Measurements from ENCODE around the gene KSR2.

Gene KSR2

GRCh38 chr12:117603316-117604113, 365.3 kb downstream of the KSR2 start:
- DNase-seq, result no peak

DNA sequence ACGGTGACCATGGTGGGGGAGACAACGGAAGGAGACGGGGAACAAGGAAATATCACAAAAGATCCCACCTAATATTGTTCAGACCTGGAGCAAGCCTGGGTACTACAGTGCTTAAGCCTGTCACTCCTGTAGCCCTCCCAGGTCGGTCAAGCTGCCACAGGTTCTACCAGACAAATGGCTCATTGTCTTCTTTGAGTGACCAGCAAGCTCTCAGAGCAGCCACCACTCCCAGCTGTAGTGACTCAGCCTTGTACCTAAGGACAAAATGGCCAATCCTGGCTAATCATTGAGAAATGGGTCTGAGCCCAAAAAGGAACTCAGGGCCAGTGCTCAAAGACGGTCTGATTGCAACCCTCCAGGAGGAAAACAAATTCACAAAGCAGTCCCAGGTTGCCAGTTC, 368.9 kb downstream of the KSR2 start:
- DNase-seq, result no peak

DNA sequence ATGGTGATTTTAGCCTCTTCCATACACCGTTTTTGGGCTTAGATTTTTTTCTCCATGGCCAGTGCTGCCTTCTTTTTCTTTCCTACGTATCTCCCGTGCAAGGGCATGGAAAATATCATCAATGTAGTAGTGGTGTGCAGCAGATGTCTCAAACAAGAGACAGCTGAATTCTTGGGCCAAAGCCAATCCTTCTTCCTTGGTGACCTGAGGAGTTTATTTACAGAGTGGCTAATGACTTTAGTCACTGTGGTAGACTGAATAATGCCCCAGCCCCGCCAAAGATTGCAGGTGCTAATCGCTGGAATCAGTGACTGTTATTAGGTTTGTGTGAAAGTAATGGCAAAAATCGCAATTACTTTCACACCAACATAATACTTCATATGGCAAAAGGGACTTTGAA, 371.8 kb downstream of the KSR2 start:
- DNase-seq, result peak; percentile 79

DNA sequence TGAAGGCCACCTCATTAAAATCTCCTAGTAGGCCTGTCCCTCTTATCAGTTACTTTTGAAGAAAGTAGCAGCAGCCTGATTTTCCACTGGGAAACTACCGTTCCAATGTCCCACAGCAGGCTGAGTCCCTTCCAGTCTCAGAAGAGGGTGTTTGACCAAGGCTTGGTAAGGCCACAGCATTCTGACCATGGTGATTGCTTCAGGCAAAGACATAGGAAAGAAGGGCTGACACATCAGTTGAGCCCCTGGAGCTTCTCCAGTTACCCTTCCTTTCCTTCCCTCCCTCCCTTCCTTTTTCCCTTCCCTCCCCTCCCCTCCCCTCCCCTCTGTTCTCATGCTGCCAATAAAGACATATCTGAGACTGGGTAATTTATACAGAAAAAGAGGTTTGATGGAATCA, 373.0 kb downstream of the KSR2 start:
- DNase-seq, result no peak

DNA sequence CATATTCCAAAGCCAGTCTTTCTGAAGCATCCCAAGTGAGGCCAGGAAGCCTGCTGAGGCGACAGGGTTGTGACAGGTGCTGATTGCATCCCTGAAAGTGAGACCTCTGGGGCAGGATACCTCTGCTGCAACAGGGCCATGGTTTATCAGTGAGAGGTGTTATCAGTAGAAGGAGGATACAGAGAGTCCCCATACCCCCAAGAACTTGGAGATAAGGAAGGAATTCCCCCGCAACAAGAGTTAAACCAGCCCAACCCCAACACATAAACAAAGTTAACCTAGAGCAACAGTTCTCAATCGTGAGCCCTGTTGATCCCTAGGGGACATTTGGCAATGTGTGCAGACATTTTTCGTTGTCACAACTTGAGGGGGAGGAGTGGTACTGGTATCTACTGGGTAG, 374.3 kb downstream of the KSR2 start:
- DNase-seq, result no peak

DNA sequence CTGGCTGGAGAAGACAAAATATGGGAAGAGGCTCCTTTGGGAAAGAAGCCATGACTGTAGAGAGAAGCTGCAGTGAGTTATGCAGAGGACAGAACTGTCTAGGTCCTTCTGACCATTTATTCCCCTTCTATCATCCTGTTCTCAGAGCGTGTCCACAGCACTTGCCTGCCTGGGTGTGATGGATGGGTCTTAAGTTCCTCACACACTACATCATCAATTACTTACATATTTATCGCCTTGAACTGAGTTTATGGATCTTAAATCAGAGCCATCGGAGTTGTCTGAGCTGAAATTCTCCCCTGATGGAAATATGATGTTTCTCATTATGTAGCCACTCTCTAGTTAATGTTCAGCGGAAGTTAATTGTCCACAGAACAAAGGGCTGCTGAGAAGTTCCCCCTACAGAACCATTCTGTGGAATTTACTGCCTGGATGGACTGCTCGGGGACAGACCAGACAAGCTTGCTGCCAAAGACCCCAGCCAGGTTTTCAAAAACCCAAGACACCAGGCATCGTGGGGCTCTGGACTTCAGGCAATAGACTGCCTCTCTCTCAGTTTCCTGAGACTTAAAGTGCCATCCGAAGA, 374.9 kb downstream of the KSR2 start:
- DNase-seq, result no peak

- DNase-seq, result no peak
Measured at GRCh38 chr12:117592588-117593305, 376.0 kb downstream of the KSR2 start.

DNA sequence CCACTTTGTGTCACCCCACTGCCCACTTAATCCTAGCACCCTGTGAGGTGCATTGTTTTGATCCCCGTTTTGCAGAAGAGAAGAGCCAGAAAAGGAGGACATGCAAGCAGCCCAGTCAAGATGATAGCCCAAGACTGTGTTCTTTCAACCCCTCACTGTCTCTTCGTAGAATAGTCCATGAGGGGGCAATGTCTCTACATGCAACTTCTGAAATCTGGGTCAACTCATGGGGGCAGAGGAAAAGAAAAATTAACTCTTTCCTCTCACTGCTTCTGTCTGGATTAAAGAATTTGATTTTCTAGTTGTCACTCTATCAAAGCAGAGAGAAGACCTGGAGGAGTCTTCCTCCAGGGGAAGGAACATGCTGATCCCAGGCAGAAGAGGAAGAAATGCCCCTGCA, 377.8 kb downstream of the KSR2 start:
- no peak for DNase-seq

- DNase-seq, result no peak
Measured at GRCh38 chr12:117590386-117590785, 378.4 kb downstream of the KSR2 start.

GRCh38 chr12:117589021-117589420, 379.8 kb downstream of the KSR2 start:
- no peak for DNase-seq

DNA sequence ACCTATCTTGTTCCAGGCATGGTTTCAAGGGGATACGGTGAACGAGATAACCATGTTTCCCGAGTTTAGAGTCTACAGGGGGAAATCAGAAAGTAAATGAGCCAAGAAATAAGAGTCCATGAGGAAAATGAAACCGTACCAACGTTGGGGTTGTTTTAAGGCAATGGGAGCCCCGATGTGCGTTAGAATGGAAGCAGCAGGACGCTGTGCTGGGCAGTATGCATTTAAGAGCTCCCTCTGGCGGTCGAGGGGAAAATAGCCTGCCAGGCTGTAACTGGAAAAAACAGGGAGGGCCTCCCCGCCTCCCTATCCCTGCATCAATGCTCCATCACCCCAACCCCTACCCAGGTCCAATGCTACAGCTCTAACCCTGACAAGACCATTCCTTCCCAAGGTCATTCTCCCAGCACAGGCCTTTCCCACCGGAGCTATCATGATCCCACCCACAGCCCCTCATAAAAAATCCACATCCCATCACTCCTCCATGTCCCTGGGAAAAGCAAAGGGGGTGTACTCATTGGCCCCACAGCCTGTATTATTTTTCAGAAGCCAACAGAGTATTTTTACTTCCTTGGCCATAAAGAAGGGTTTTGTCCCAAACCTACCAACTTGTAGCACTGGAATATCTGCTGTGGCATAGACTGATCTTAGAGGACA, 381.0 kb downstream of the KSR2 start:
- DNase-seq, result peak; percentile 36

DNA sequence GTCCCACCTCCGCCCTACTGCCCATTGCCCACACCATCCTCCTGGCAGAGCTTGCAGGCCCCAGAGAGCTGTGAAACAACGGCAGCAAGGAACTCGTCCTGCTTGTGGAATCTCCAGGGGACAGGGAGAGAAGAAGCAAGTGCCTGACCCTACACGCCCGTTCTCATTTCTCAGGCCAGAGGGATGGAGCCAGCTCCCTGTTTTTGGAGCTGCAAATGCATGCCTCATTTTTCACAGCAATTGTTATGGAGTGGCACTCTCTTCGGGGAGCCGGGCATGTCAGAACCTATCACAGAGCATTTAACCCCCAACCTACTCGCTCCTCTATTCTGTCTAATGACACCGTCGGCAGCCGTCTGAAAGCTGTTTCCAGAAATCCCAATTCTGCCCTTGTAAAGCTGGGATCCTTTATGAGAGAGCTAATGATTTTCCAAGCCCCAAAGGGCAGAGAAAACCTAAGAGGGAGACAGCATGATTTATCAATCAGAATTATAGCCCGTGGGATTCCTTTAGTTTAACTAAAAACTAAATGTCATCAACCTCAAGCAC, 385.0 kb downstream of the KSR2 start:
- DNase-seq, result peak; percentile 76

- DNase-seq, result no peak
Measured at GRCh38 chr12:117583092-117583491, 385.7 kb downstream of the KSR2 start.

DNA sequence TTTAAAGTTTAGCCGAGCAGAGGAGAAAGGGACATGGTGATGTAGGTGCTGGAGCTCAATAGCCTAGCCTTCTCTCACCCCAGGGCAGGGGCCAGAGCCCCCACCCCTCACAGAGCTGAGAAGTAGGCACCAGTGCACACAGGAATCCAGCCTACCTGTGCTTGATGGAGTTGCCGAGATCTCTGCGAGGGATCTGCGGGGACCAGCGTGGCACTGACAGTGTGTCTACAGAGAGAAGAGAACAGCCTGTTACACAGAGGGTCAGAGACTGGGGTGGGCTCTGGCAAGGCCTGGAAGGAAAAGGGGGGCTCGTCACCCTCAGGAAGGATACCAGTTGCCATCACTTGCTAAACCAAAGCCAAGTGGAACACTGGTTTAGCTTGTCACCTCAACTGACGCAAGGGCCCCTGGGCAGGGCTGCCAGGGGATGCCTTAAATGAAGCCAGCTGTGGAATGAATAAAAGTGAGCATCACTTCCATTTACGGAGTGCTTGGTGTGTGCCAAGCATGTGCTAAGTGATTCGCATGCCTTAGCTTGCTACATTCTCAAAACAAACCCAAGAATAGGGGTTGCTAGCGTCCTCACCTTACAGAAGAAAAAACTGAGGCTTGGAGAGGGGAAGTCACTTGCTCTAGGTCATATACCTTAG, 386.5 kb downstream of the KSR2 start:
- no peak for DNase-seq

GRCh38 chr12:117580718-117581062, 388.1 kb downstream of the KSR2 start:
- peak; percentile 43 for DNase-seq

- no peak for DNase-seq
Measured at GRCh38 chr12:117580015-117580717, 388.6 kb downstream of the KSR2 start.

- DNase-seq, result no peak
Measured at GRCh38 chr12:117577122-117577657, 391.6 kb downstream of the KSR2 start.

DNA sequence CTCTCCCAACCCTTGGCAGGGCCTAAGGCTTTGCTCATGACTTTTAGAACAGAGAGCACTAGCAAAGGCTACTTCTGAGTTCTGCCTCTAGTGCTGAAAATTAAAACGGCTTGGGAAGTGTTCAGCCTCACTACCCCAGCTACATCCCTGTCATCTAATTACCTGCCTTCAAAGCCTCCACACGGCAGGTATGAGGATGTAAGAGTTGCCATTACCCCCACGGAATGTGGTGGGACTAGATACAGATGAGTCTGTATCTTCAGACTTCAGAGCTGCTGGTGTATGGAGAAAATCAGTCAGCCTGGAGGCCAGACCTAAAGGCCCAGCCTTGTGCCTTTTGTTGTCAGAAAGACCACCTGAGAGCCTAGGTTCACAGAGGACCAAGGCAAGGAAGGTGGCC, 392.7 kb downstream of the KSR2 start:
- DNase-seq, result no peak

GRCh38 chr12:117574655-117575054, 394.1 kb downstream of the KSR2 start:
- no peak for DNase-seq

DNA sequence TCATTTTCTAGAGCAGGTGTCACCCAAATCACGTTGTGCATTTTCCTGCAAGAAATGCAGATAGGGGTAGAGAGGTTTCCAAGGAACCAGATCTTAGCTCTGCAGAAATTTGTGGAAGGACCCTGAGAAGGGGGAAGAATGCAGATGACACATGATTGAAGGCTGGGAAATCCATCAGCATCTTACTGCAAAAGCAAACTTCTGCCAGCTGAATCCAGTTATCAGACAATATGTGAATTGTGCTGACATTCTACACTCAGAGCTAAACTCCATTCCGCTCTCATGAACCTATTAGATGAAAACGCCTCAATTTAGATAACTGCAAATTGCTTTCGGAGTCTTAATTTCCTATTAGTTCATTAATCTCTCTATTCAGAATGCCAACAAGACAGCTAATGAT, 396.0 kb downstream of the KSR2 start:
- no peak for DNase-seq

- DNase-seq, result no peak
Measured at GRCh38 chr12:117571321-117571720, 397.5 kb downstream of the KSR2 start.

GRCh38 chr12:117570608-117571007, 398.2 kb downstream of the KSR2 start:
- DNase-seq, result no peak
